HCT116 (cell line): Measurements from ENCODE around the gene SLC4A9. TPM values are rescaled to one million over a fixed set of nuclear protein-coding genes. Genes with fewer than 3 reads are reported as not detected.

Source experiments
- ATAC-seq: fragments of 200-7000 bp; cut with Tn5 transposase; 2 replicates; pipeline ENCODE4 v1.9.1; 2020; ENCODE audit warnings: mild to moderate bottlenecking, moderate library complexity
- BruUV-seq: library from RNA; stranded (reverse); fragments of 400-500 nt; replicated peaks from 2 replicates; lab custom pipeline; 2021; lab: Mats Ljungman, UMichigan
- CTCF ChIA-PET: fragments of 300-600 bp; sonication (Branson Sonifier 250); formaldehyde crosslinking; loops from one replicate; lab custom pipeline; 2021; ENCODE audit warnings: antibody characterized with exemption; lab: Charles Lee
- POLR2A ChIA-PET: fragments of 300-600, 350-600 bp; sonication (Branson Sonifier 250); formaldehyde crosslinking; loops from one replicate; lab custom pipeline; 2021; ENCODE audit warnings: antibody characterized with exemption; lab: Charles Lee
- RAD21 ChIA-PET, 2 experiments: fragments of 300-600 bp; sonication (Branson Sonifier 250); formaldehyde crosslinking; loops; one replicate each; lab custom pipeline; 2023; ENCODE audit warnings: low total read pairs in 2 of 2; ENCODE audit not compliant: uncharacterized antibody in 2 of 2, unreplicated experiment in 2 of 2, low non-redundant PET in 1 of 2; lab: Charles Lee
- DNase-seq: peaks from one replicate; pipeline ENCODE4 v3.0.0-alpha.2; 2010; ENCODE audit warnings: low read depth, low spot score
- H2AFZ ChIP-seq: fragments of 200-600 bp; shearing (Covaris generic), sonication (generic); 2 replicates; pipeline ENCODE4 v1.6.1; 2017; ENCODE audit warnings: low read depth, mixed run types, mixed read lengths, antibody characterized with exemption, low read length; ENCODE audit not compliant: poor library complexity, severe bottlenecking
- H3K27ac ChIP-seq: 2 replicates; pipeline ENCODE4 v1.5.1; 2012; ENCODE audit warnings: low read depth, low read length
- H3K27me3 ChIP-seq: fragments of 200-600 bp; sonication (generic); 2 replicates; pipeline ENCODE4 v1.6.1; 2016; ENCODE audit warnings: mixed run types, low read length, mixed read lengths; ENCODE audit not compliant: insufficient read depth
- H3K36me3 ChIP-seq, 2 experiments: fragments of 200-500 bp in 1 of 2; fragments of 200-600 bp in 1 of 2; sonication (Bioruptor generic) in 1 of 2; sonication (generic) in 1 of 2; 2 replicates each; pipeline versions ENCODE4 v1.5.1 to v1.6.1; 2014 to 2016; ENCODE audit warnings: low read length in 2 of 2, inconsistent platforms in 1 of 2, mixed read lengths in 1 of 2, mixed run types in 1 of 2; ENCODE audit not compliant: insufficient read depth in 2 of 2, control insufficient read depth in 1 of 2
- H3K4me1 ChIP-seq, 2 experiments: fragments of 200-600 bp in 1 of 2; sonication (generic) in 1 of 2; 2 replicates each; pipeline versions ENCODE4 v1.5.1 to v1.6.1; 2012 to 2017; ENCODE audit warnings: low read length in 2 of 2, inconsistent platforms in 1 of 2, mild to moderate bottlenecking in 1 of 2, mixed read lengths in 1 of 2, mixed run types in 1 of 2, moderate library complexity in 1 of 2; ENCODE audit not compliant: insufficient read depth in 2 of 2, control insufficient read depth in 1 of 2
- H3K4me2 ChIP-seq: fragments of 200-600 bp; sonication (generic); 2 replicates; pipeline ENCODE4 v1.6.1; 2017; ENCODE audit warnings: mixed run types, low read length, mixed read lengths
- H3K4me3 ChIP-seq, 2 experiments: fragments of 200-600 bp in 1 of 2; sonication (generic) in 1 of 2; replicated peaks in 1 of 2; 2 replicates each; pipeline ENCODE4 v1.5.1; 2011 to 2016; ENCODE audit warnings: low read length in 2 of 2, control low read depth in 1 of 2, low read depth in 1 of 2, mild to moderate bottlenecking in 1 of 2, mixed read lengths in 1 of 2, mixed run types in 1 of 2
- H3K79me2 ChIP-seq: fragments of 200-600 bp; sonication (generic); 2 replicates; pipeline ENCODE4 v1.6.1; 2017; ENCODE audit warnings: mild to moderate bottlenecking, mixed run types, low read length, moderate library complexity, mixed read lengths; ENCODE audit not compliant: insufficient read depth
- H3K9ac ChIP-seq: fragments of 200-600 bp; sonication (generic); 2 replicates; pipeline ENCODE4 v1.6.1; 2016; ENCODE audit warnings: low read length, mixed read lengths
- H3K9me2 ChIP-seq: fragments of 200-600 bp; sonication (generic), shearing (Covaris generic); 2 replicates; pipeline ENCODE4 v1.6.1; 2017; ENCODE audit warnings: mixed run types, mild to moderate bottlenecking, moderate library complexity; ENCODE audit not compliant: insufficient read depth
- H3K9me3 ChIP-seq, 2 experiments: fragments of 200-500 bp in 1 of 2; fragments of 200-600 bp in 1 of 2; sonication (Bioruptor generic) in 1 of 2; sonication (generic) in 1 of 2; 2 replicates each; pipeline ENCODE4 v1.6.1; 2014 to 2017; ENCODE audit warnings: low read length in 2 of 2, mixed read lengths in 2 of 2, inconsistent platforms in 1 of 2, low read depth in 1 of 2, mild to moderate bottlenecking in 1 of 2, mixed run types in 1 of 2, moderate library complexity in 1 of 2; ENCODE audit not compliant: control insufficient read depth in 1 of 2, insufficient read depth in 1 of 2
- H4K20me1 ChIP-seq: fragments of 200-600 bp; sonication (generic), shearing (Covaris generic); 2 replicates; pipeline ENCODE4 v1.6.1; 2017; ENCODE audit warnings: mixed run types, mild to moderate bottlenecking, moderate library complexity; ENCODE audit not compliant: insufficient read depth
- CBX3 ChIP-seq: IDR thresholded peaks from 2 replicates; pipeline ENCODE4 v1.6.1; 2012; ENCODE audit warnings: low read depth
- CEBPB ChIP-seq: IDR thresholded peaks from 2 replicates; pipeline ENCODE4 v1.6.1; 2012; ENCODE audit warnings: low read depth
- EGR1 ChIP-seq: IDR thresholded peaks from 2 replicates; pipeline ENCODE4 v1.6.1; 2012; ENCODE audit warnings: low read depth
- ELF1 ChIP-seq: IDR thresholded peaks from 2 replicates; pipeline ENCODE4 v1.6.1; 2012; ENCODE audit warnings: low read depth, borderline replicate concordance
- EZH2 ChIP-seq: fragments of 200-600 bp; sonication (generic); IDR thresholded peaks from 2 replicates; pipeline ENCODE4 v1.6.1; 2017; ENCODE audit warnings: antibody characterized with exemption, mixed run types
- EZH2phosphoT487 ChIP-seq: fragments of 200-600 bp; IDR thresholded peaks from 2 replicates; pipeline ENCODE4 v1.6.1; 2018; ENCODE audit warnings: antibody characterized with exemption, borderline replicate concordance
- FOSL1 ChIP-seq: IDR thresholded peaks from 2 replicates; pipeline ENCODE4 v1.6.1; 2012; ENCODE audit warnings: low read depth
- MAX ChIP-seq: IDR thresholded peaks from 2 replicates; pipeline ENCODE4 v1.6.1; 2012
- POLR2A ChIP-seq: IDR thresholded peaks from 2 replicates; pipeline ENCODE4 v1.7.0; 2011; ENCODE audit warnings: borderline replicate concordance; ENCODE audit not compliant: insufficient read depth, insufficient read length; ENCODE audit errors: extremely low read depth
- POLR2AphosphoS5 ChIP-seq: IDR thresholded peaks from 2 replicates; pipeline ENCODE4 v1.6.1; 2011; ENCODE audit warnings: mild to moderate bottlenecking, low read depth, low read length, moderate library complexity
- SP1 ChIP-seq: IDR thresholded peaks from 2 replicates; pipeline ENCODE4 v1.6.1; 2012; ENCODE audit warnings: low read depth
- SRF ChIP-seq: IDR thresholded peaks from 2 replicates; pipeline ENCODE4 v1.6.1; 2012; ENCODE audit warnings: low read depth
- TCF7L2 ChIP-seq: IDR thresholded peaks from 2 replicates; pipeline ENCODE4 v1.7.0; 2011; ENCODE audit warnings: borderline replicate concordance, inconsistent platforms; ENCODE audit not compliant: insufficient read depth, insufficient read length; ENCODE audit errors: extremely low read depth
- ZFX ChIP-seq: fragments of 450-650 bp; IDR thresholded peaks from 2 replicates; pipeline ENCODE4 v1.6.1; 2017
- ZNF274 ChIP-seq: fragments of 200-500 bp; sonication (Bioruptor generic); IDR thresholded peaks from 2 replicates; pipeline ENCODE4 v1.6.1; 2014; ENCODE audit warnings: mild to moderate bottlenecking, low read depth, low read length, inconsistent platforms
- intact Hi-C: fragments of 100-400 bp; cut with micrococcal nuclease; formaldehyde crosslinking; loops from 2 replicates; pipeline ENCODE4 v1.10.0; 2022
- total RNA-seq: library from RNA; stranded (reverse); gene quantifications from one replicate; pipeline ENCODE4 v1.2.1, GENCODE V29; 2021; ENCODE audit not compliant: unreplicated experiment
- TF ChIP-seq, protein P1 (sequence below), 3 experiments: fragments of 200-600 bp in 1 of 3; sonication (generic) in 1 of 3; IDR thresholded peaks in 2 of 3; conservative IDR thresholded peaks in 1 of 3; 2 replicates each; pipeline ENCODE4 v1.5.1; 2012 to 2017; ENCODE audit warnings: low read depth in 2 of 3, low read length in 2 of 3, antibody characterized with exemption in 1 of 3, borderline replicate concordance in 1 of 3, control low read depth in 1 of 3, mild to moderate bottlenecking in 1 of 3, mixed read lengths in 1 of 3, mixed run types in 1 of 3, moderate library complexity in 1 of 3; ENCODE audit not compliant: insufficient read depth in 1 of 3
- TF ChIP-seq, protein P2 (sequence below): IDR thresholded peaks from 2 replicates; pipeline ENCODE4 v1.6.1; 2012; ENCODE audit warnings: low read depth
- TF ChIP-seq, protein P3 (sequence below): IDR thresholded peaks from 2 replicates; pipeline ENCODE4 v1.6.1; 2012

The SLC4A9 gene
- total RNA-seq, 1 experiment from 2014 or later: 0.49 TPM

DNA sequence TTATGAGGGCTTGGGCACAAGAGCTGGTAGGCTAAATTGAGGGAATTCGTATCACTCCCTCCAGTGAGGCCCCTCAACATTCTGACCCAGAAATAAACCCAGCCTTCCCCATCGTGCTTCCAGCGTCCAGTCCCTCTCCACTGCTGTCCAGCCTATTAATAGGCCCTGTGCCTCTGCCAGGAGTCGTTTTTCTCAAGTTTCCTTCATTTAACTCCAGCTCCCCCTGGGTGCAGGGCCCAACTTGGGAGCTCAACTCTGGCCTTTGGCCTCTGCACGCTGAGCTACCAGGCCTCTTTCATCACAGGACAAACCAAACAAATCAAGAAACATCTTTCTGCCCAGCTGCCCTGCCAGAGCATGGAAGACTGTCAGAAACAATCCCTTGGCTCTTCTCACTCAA, 23.6 kb upstream of the SLC4A9 start:
- no peak overlapping the region for H2AFZ ChIP-seq

DNA sequence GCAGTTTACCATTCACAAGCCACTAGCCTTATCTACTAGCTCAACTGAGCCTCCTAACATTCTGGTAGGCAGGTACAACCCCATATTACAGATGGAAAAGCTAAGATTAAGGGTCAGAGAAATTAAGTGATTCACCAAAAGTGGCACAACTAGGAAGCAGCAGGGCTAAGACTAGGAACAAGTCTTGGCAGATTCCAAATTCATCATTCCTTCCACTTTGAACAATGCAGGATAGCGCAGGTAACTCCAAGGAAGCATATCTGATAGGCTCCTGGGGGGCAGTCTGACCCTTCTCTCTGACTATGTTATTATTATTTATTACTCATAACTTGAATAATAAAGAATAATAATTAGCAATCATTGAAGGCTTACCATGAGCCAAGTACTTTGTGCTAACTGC, 22.1 kb upstream of the SLC4A9 start:
- H3K4me1 ChIP-seq: no peaks in the 10 kb centered on the region
- no peak overlapping the region for H3K27ac ChIP-seq
- H3K79me2 ChIP-seq: no peaks in the 10 kb centered on the region
- DNase-seq (no peak), ATAC-seq (no peak)
- no peaks in the 10 kb centered on the region for H3K9me3 ChIP-seq
- H3K9me2 ChIP-seq: no peaks in the 10 kb centered on the region
- no peaks in the 10 kb centered on the region for H3K27me3 ChIP-seq
- no peak overlapping the region for H3K4me3 ChIP-seq
- no peak overlapping the region for H3K4me2 ChIP-seq
- ChIA-PET CTCF (interaction anchor here (0.7 kb wide), 1 partner anchor 9 kb away, joined by 3 read pairs; the partner anchor contains the start of gene HBEGF), RAD21 (no interaction called here), POLR2A (interaction anchor here (3.6 kb wide), 1 partner anchor 8 kb away, joined by 21 read pairs; the partner anchor contains the start of gene HBEGF)
- H3K9ac ChIP-seq: no peak overlapping the region
- H2AFZ ChIP-seq: no peak overlapping the region
- intact Hi-C loops: no loop called here
- no peaks in the 10 kb centered on the region for H4K20me1 ChIP-seq
- peaks cover 8 to 22% of the 10 kb centered on the region in 2 experiments; a peak in 2 of 4 replicates for H3K36me3 ChIP-seq
- BruUV-seq: no TSS peak
- no peak for TF ChIP-seq EGR1
- TF ChIP-seq EZH2phosphoT487: no peak
- no peak for TF ChIP-seq ELF1
- no peak for TF ChIP-seq ZFX
- TF ChIP-seq SRF: no peak
- no peak for TF ChIP-seq TCF7L2
- TF ChIP-seq, protein P1, sequence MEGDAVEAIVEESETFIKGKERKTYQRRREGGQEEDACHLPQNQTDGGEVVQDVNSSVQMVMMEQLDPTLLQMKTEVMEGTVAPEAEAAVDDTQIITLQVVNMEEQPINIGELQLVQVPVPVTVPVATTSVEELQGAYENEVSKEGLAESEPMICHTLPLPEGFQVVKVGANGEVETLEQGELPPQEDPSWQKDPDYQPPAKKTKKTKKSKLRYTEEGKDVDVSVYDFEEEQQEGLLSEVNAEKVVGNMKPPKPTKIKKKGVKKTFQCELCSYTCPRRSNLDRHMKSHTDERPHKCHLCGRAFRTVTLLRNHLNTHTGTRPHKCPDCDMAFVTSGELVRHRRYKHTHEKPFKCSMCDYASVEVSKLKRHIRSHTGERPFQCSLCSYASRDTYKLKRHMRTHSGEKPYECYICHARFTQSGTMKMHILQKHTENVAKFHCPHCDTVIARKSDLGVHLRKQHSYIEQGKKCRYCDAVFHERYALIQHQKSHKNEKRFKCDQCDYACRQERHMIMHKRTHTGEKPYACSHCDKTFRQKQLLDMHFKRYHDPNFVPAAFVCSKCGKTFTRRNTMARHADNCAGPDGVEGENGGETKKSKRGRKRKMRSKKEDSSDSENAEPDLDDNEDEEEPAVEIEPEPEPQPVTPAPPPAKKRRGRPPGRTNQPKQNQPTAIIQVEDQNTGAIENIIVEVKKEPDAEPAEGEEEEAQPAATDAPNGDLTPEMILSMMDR (IDR thresholded peaks at IDR 0.05 in 2 of 3, conservative IDR thresholded peaks at IDR 0.05 in 1 of 3; ENCODE audit: borderline replicate concordance in 1 of 3, insufficient read depth in 1 of 3, low read depth in 2 of 3, low read length in 2 of 3): no peak
- TF ChIP-seq, protein P2, sequence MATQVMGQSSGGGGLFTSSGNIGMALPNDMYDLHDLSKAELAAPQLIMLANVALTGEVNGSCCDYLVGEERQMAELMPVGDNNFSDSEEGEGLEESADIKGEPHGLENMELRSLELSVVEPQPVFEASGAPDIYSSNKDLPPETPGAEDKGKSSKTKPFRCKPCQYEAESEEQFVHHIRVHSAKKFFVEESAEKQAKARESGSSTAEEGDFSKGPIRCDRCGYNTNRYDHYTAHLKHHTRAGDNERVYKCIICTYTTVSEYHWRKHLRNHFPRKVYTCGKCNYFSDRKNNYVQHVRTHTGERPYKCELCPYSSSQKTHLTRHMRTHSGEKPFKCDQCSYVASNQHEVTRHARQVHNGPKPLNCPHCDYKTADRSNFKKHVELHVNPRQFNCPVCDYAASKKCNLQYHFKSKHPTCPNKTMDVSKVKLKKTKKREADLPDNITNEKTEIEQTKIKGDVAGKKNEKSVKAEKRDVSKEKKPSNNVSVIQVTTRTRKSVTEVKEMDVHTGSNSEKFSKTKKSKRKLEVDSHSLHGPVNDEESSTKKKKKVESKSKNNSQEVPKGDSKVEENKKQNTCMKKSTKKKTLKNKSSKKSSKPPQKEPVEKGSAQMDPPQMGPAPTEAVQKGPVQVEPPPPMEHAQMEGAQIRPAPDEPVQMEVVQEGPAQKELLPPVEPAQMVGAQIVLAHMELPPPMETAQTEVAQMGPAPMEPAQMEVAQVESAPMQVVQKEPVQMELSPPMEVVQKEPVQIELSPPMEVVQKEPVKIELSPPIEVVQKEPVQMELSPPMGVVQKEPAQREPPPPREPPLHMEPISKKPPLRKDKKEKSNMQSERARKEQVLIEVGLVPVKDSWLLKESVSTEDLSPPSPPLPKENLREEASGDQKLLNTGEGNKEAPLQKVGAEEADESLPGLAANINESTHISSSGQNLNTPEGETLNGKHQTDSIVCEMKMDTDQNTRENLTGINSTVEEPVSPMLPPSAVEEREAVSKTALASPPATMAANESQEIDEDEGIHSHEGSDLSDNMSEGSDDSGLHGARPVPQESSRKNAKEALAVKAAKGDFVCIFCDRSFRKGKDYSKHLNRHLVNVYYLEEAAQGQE: no peak
- no peak for TF ChIP-seq MAX
- TF ChIP-seq ZNF274: no peak
- TF ChIP-seq, protein P3, sequence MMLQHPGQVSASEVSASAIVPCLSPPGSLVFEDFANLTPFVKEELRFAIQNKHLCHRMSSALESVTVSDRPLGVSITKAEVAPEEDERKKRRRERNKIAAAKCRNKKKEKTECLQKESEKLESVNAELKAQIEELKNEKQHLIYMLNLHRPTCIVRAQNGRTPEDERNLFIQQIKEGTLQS: no peak
- no peak for TF ChIP-seq EZH2

More for the DNA sequence above, 23.6 kb upstream of the SLC4A9 start:
- no peak overlapping the region for H3K4me2 ChIP-seq
- H3K27ac ChIP-seq: no peak overlapping the region
- ChIA-PET POLR2A (interaction anchor here (0.6 to 3.6 kb wide), 2 partner anchors 10 to 1280 kb away, joined by 3 to 21 read pairs; partner anchors contain the start of gene HBEGF), CTCF (no interaction called here), RAD21 (no interaction called here)
- intact Hi-C loops: no loop called here
- H3K79me2 ChIP-seq: no peaks in the 10 kb centered on the region
- peaks cover 8 to 18% of the 10 kb centered on the region in 2 experiments; a peak in 2 of 4 replicates for H3K36me3 ChIP-seq
- ATAC-seq: no peak
- H4K20me1 ChIP-seq: no peaks in the 10 kb centered on the region
- no peaks in the 10 kb centered on the region for H3K27me3 ChIP-seq
- no peaks in the 10 kb centered on the region for H3K9me3 ChIP-seq
- no TSS peak for BruUV-seq
- DNase-seq: no peak
- TF ChIP-seq CBX3 (no peak), FOSL1 (no peak), ZNF274 (no peak), POLR2AphosphoS5 (no peak), CEBPB (no peak), POLR2A (no peak), SP1 (no peak)
- no peak overlapping the region for H3K9ac ChIP-seq
- no peaks in the 10 kb centered on the region for H3K4me1 ChIP-seq
- no peak overlapping the region for H3K4me3 ChIP-seq
- H3K9me2 ChIP-seq: no peaks in the 10 kb centered on the region
